ENCODE results near the gene FBN1.

DNA sequence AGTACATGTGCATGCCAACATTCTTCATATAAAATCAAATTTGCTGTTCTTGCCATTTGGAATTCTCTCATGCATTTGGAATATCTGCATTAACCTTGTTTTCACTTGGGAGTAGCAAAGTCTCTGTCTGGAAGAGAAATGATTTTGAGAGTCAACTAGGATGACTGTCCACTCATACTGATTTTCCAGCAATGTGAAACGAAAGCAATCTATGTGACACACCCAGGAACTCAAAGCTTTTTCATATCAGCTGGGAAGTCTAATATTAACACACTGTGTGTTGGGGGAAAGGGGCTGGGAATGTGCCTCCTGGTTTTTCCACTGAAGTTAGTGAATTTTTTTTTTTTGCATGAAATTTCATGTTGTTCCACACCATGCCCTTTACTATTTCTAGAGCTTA lies 189.4 kb downstream of the FBN1 start:
- TF ChIP-seq, protein P1, sequence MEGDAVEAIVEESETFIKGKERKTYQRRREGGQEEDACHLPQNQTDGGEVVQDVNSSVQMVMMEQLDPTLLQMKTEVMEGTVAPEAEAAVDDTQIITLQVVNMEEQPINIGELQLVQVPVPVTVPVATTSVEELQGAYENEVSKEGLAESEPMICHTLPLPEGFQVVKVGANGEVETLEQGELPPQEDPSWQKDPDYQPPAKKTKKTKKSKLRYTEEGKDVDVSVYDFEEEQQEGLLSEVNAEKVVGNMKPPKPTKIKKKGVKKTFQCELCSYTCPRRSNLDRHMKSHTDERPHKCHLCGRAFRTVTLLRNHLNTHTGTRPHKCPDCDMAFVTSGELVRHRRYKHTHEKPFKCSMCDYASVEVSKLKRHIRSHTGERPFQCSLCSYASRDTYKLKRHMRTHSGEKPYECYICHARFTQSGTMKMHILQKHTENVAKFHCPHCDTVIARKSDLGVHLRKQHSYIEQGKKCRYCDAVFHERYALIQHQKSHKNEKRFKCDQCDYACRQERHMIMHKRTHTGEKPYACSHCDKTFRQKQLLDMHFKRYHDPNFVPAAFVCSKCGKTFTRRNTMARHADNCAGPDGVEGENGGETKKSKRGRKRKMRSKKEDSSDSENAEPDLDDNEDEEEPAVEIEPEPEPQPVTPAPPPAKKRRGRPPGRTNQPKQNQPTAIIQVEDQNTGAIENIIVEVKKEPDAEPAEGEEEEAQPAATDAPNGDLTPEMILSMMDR (IDR thresholded peaks at IDR 0.05; ENCODE audit: low read depth, low read length) = no peak
- no peak for TF ChIP-seq EZH2phosphoT487 (IDR thresholded peaks at IDR 0.05; ENCODE audit: low read depth)
